CD14-positive monocyte (primary cell): Measurements from ENCODE around the gene FKBP11. TPM values are rescaled to one million over a fixed set of nuclear protein-coding genes. Genes with fewer than 3 reads are reported as not detected.

Source experiments
- DNase-seq, 3 donors: peaks; one replicate each; pipeline ENCODE4 v3.0.0-alpha.2; 2011 to 2022
- H2AFZ ChIP-seq: 2 replicates; pipeline ENCODE4 v1.6.0; 2012; ENCODE audit warnings: mild to moderate bottlenecking, low read depth, low read length, inconsistent platforms; ENCODE audit not compliant: insufficient read depth, poor library complexity, severe bottlenecking
- H3K27ac ChIP-seq, 2 donors: 1 replicate in 1 of 2; 2 replicates in 1 of 2; pipeline ENCODE4 v1.5.1; 2012 to 2013; ENCODE audit warnings: low read length in 2 of 2, control low read depth in 1 of 2, inconsistent platforms in 1 of 2, low read depth in 1 of 2, mild to moderate bottlenecking in 1 of 2
- H3K27me3 ChIP-seq, 2 donors: one replicate each; pipeline versions ENCODE4 v1.6.0 to v1.6.1; 2011 to 2013; ENCODE audit warnings: low read length in 2 of 2; ENCODE audit not compliant: control insufficient read depth in 2 of 2, insufficient read depth in 2 of 2
- H3K36me3 ChIP-seq, 2 donors: replicated peaks in 1 of 2; 1 replicate in 1 of 2; 2 replicates in 1 of 2; pipeline versions ENCODE4 v1.5.1 to v1.6.1; 2012 to 2013; ENCODE audit warnings: low read length in 2 of 2, control low read depth in 1 of 2, inconsistent platforms in 1 of 2, mild to moderate bottlenecking in 1 of 2; ENCODE audit not compliant: insufficient read depth in 2 of 2, control insufficient read depth in 1 of 2
- H3K4me1 ChIP-seq, 2 donors: 1 replicate in 1 of 2; 2 replicates in 1 of 2; pipeline versions ENCODE4 v1.5.1 to v1.6.1; 2012 to 2013; ENCODE audit warnings: low read length in 2 of 2, control low read depth in 1 of 2, inconsistent platforms in 1 of 2, mild to moderate bottlenecking in 1 of 2, moderate library complexity in 1 of 2; ENCODE audit not compliant: insufficient read depth in 2 of 2, control insufficient read depth in 1 of 2
- H3K4me2 ChIP-seq: replicated peaks from 2 replicates; pipeline ENCODE3; 2012; ENCODE audit warnings: low read length, moderate library complexity, mild to moderate bottlenecking; ENCODE audit not compliant: poor library complexity, severe bottlenecking; ENCODE audit errors: extremely low read depth
- H3K4me3 ChIP-seq, 3 experiments: fragments of 200-600 bp in 1 of 3; sonication (generic) in 1 of 3; replicated peaks in 1 of 3; 1 replicate in 2 of 3; 2 replicates in 1 of 3; pipeline ENCODE4 v1.5.1; 2011 to 2013; ENCODE audit warnings: low read length in 3 of 3, mild to moderate bottlenecking in 3 of 3, control low read depth in 2 of 3, low read depth in 2 of 3, inconsistent platforms in 1 of 3, moderate library complexity in 1 of 3
- H3K79me2 ChIP-seq: 2 replicates; pipeline ENCODE4 v1.6.0; 2012; ENCODE audit warnings: mild to moderate bottlenecking, control low read depth, inconsistent platforms, low read length, moderate library complexity; ENCODE audit not compliant: insufficient read depth
- H3K9ac ChIP-seq: 2 replicates; pipeline ENCODE4 v1.6.0; 2017; ENCODE audit warnings: low read length, mild to moderate bottlenecking; ENCODE audit not compliant: insufficient read depth, poor library complexity, severe bottlenecking
- H3K9me3 ChIP-seq, 2 donors: replicated peaks in 1 of 2; 1 replicate in 1 of 2; 2 replicates in 1 of 2; pipeline versions ENCODE4 v1.5.1 to v1.6.1; 2012 to 2013; ENCODE audit warnings: low read length in 2 of 2, control low read depth in 1 of 2; ENCODE audit not compliant: control insufficient read depth in 1 of 2, insufficient read depth in 1 of 2
- H4K20me1 ChIP-seq: 2 replicates; pipeline ENCODE4 v1.6.0; 2012; ENCODE audit warnings: mild to moderate bottlenecking, low read length, control low read depth, moderate library complexity; ENCODE audit not compliant: insufficient read depth
- H3K27ac Mint-ChIP-seq, 7 donors: one replicate each; pipeline ENCODE4 v1.8.0; 2020; ENCODE audit warnings: mild to moderate bottlenecking in 7 of 7, mixed read lengths in 7 of 7, moderate library complexity in 6 of 7, inconsistent platforms in 2 of 7
- H3K27me3 Mint-ChIP-seq, 3 donors: one replicate each; pipeline ENCODE4 v1.8.0; 2021 to 2022; ENCODE audit warnings: low read depth in 3 of 3, mild to moderate bottlenecking in 3 of 3, mixed read lengths in 3 of 3, moderate library complexity in 3 of 3, inconsistent platforms in 1 of 3
- H3K36me3 Mint-ChIP-seq, 2 donors: one replicate each; pipeline ENCODE4 v1.8.0; 2020; ENCODE audit warnings: mixed read lengths in 2 of 2, inconsistent platforms in 1 of 2, mild to moderate bottlenecking in 1 of 2
- H3K4me1 Mint-ChIP-seq: one replicate; pipeline ENCODE4 v1.8.0; 2020; ENCODE audit warnings: mild to moderate bottlenecking, mixed read lengths
- H3K4me3 Mint-ChIP-seq, 2 donors: one replicate each; pipeline ENCODE4 v1.8.0; 2020; ENCODE audit warnings: mild to moderate bottlenecking in 2 of 2, mixed read lengths in 2 of 2, moderate library complexity in 1 of 2
- H3K9me3 Mint-ChIP-seq, 7 donors: one replicate each; pipeline ENCODE4 v1.8.0; 2020 to 2022; ENCODE audit warnings: mixed read lengths in 7 of 7, mild to moderate bottlenecking in 6 of 7, moderate library complexity in 6 of 7, inconsistent platforms in 2 of 7
- CTCF ChIP-seq: fragments of 200-600 bp; IDR thresholded peaks from one replicate; pipeline ENCODE4 v1.8.0; 2022; ENCODE audit warnings: antibody characterized with exemption, mild to moderate bottlenecking
- WGBS: methylation state at CpG from one replicate; pipeline ENCODE4 v1.1.5; 2013; ENCODE audit warnings: missing lambda C conversion rate; ENCODE audit not compliant: insufficient coverage; 5-methylcytosine and 5-hydroxymethylcytosine counted together
- intact Hi-C, 2 donors: fragments of 100-400 bp; cut with micrococcal nuclease; formaldehyde crosslinking; loops; one replicate each; pipeline versions ENCODE4 v1.15.0 to v1.15.1; 2023
- polyA plus RNA-seq, 3 donors: library from polyadenylated mRNA; depleted of rRNA in 1 of 3; unstranded in 2 of 3; stranded (reverse) in 1 of 3; fragments of 300-500 nt in 2 of 3; fragments of >200 nt in 1 of 3; fragmentation: Illumina TruSeq in 2 of 3; gene quantifications; 1 replicate in 2 of 3; 2 replicates in 1 of 3; pipeline ENCODE4 v1.2.3, GENCODE V29; 2012 to 2021

FKBP11 gene
- polyA plus RNA-seq, 3 donors = 1.5 to 15.2 (median 2.2) TPM

GRCh38 chr12:48890657-48891418 is 34.5 kb downstream of the FKBP11 start:
- peaks cover 0 to 2% of the 10 kb centered on the region in 2 donors for H3K36me3 Mint-ChIP-seq
- H3K4me1 Mint-ChIP-seq = peaks cover 6% of the 10 kb centered on the region
- peak; percentile 41 to 64 (median 53) for DNase-seq
- Histone ChIP-seq H3K4me1 (peaks cover 6 to 7% of the 10 kb centered on the region in 2 donors), H3K9me3 (no peaks in the 10 kb centered on the region), H3K4me3 (no peak overlapping the region), H3K79me2 (no peaks in the 10 kb centered on the region), H3K4me2 (no peak overlapping the region), H3K27me3 (peaks cover 7 to 20% of the 10 kb centered on the region in 2 donors), H3K36me3 (no peaks in the 10 kb centered on the region), H3K9ac (no peak overlapping the region), H4K20me1 (no peaks in the 10 kb centered on the region), H2AFZ (peak overlapping the region; percentile 59), H3K27ac (no peak overlapping the region)
- intact Hi-C loops = loop anchor here (1.0 to 2.0 kb wide), 2 partner anchors 36 to 38 kb away; no protein-coding TSS in a partner anchor
- H3K27ac Mint-ChIP-seq = no peak overlapping the region
- peak; percentile 91 for TF ChIP-seq CTCF
- WGBS = 12% methylated on average over 21 of the region's 37 CpGs
- H3K9me3 Mint-ChIP-seq = peaks cover 0 to 2% (median 0%) of the 10 kb centered on the region in 7 donors
- peak overlapping the region in 1 of 2 donors; percentile 60 for H3K4me3 Mint-ChIP-seq
- H3K27me3 Mint-ChIP-seq = peaks cover 24 to 40% (median 29%) of the 10 kb centered on the region in 3 donors

DNA sequence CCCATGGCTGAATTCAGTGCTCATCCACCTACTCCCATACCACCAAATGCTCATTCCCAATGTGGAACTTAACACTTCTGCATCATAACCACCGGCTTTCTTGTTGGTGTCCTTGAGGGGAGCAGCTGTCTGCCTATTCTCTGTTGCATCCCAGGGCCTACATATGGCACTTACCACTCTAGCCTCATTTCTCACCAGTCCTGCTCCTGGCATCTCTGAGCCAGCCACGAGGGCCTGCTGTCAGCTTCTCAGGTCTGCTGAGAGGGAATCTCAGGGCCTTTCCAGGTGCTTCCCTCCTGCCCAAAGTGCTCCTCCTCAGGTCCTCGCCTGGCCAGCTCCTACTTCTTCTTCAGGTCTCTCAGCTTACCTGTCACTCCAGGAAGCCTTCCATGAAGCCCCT is 35.6 kb downstream of the FKBP11 start:
- peaks cover 7 to 20% of the 10 kb centered on the region in 2 donors for H3K27me3 ChIP-seq
- Mint-ChIP-seq H3K36me3 (peaks cover 0 to 2% of the 10 kb centered on the region in 2 donors), H3K9me3 (peaks cover 0 to 3% (median 0%) of the 10 kb centered on the region in 7 donors), H3K27ac (no peak overlapping the region), H3K4me1 (peaks cover 6% of the 10 kb centered on the region), H3K4me3 (no peak overlapping the region), H3K27me3 (peaks cover 25 to 41% (median 29%) of the 10 kb centered on the region in 3 donors)
- no peaks in the 10 kb centered on the region for H3K79me2 ChIP-seq
- intact Hi-C loops = loop anchor here (1.0 to 2.0 kb wide), 2 partner anchors 35 to 36 kb away; no protein-coding TSS in a partner anchor
- no peak overlapping the region for H3K4me3 ChIP-seq
- H2AFZ ChIP-seq = no peak overlapping the region
- H3K9ac ChIP-seq = no peak overlapping the region
- H3K4me1 ChIP-seq = peaks cover 6 to 7% of the 10 kb centered on the region in 2 donors
- no peak for DNase-seq
- WGBS = 92% methylated on average over 3 of the region's 3 CpGs
- H3K27ac ChIP-seq = no peak overlapping the region
- H3K9me3 ChIP-seq = no peaks in the 10 kb centered on the region
- no peaks in the 10 kb centered on the region for H3K36me3 ChIP-seq
- no peak overlapping the region for H3K4me2 ChIP-seq
- H4K20me1 ChIP-seq = no peaks in the 10 kb centered on the region
- TF ChIP-seq CTCF = no peak
